ENCODE measurements around the gene NDUFAF3. TPM values are rescaled to one million over a fixed set of nuclear protein-coding genes. Genes with fewer than 3 reads are reported as not detected.
"Not testable (repeated sequence)": the region's sequence is repeated elsewhere in the genome, so short reads cannot be mapped to it uniquely, and the experiment has no call there.

NDUFAF3 gene
- total and polyA plus RNA-seq, 2 donors (not counting 1 experiment from before 2014, with no cell fraction given), result 61.0 to 67.5 TPM

- CTCF ChIA-PET, result interaction anchor here (1.1 to 5.6 kb wide), 9 partner anchors 8 to 113 kb away, joined by 3 to 73 read pairs (median 13); partner anchors contain the start of genes DALRD3, IMPDH2, NDUFAF3 and P4HTM
- TF ChIP-seq CTCF (IDR thresholded peaks at IDR 0.05) (peak; percentile 3), EZH2 (IDR thresholded peaks at IDR 0.05; ENCODE audit: borderline replicate concordance, insufficient read depth, low read depth, low read length, poor library complexity, severe bottlenecking) (no peak)
- 25% methylated on average over 32 of the region's 41 CpGs for WGBS (ENCODE audit: insufficient coverage)
- Histone ChIP-seq H3K4me2 (replicated peaks; ENCODE audit: low read depth, low read length, poor library complexity, severe bottlenecking) (peak overlapping the region; percentile 93), H3K4me3 (ENCODE audit: control extremely low read depth in 1 of 5, extremely low read depth in 1 of 5, insufficient read depth in 1 of 5, low read depth in 2 of 5, low read length in 4 of 5) (peak overlapping the region; percentile 69 to 99 (median 94)), H2AFZ (ENCODE audit: insufficient read depth, low read depth, low read length, poor library complexity, severe bottlenecking) (peak overlapping the region; percentile 93), H3K36me3 (replicated peaks in 1 of 2; ENCODE audit: control extremely low read depth in 1 of 2, control insufficient read depth in 1 of 2, extremely low read depth in 1 of 2, insufficient read depth in 2 of 2, low read length in 1 of 2) (peaks cover 0 to 12% of the 10 kb centered on the region in 2 experiments), H3K79me2 (ENCODE audit: control insufficient read depth, insufficient read depth, low read length) (peaks cover 62% of the 10 kb centered on the region), H3K4me1 (ENCODE audit: control insufficient read depth in 2 of 2, insufficient read depth in 2 of 2, low read length in 2 of 2) (peaks cover 15 to 18% of the 10 kb centered on the region in 2 donors), H3K9ac (ENCODE audit: low read length) (peak overlapping the region; percentile 95), H3K27me3 (replicated peaks in 1 of 4; ENCODE audit: control extremely low read depth in 1 of 4, control insufficient read depth in 3 of 4, insufficient read depth in 4 of 4, low read length in 3 of 4) (no peaks in the 10 kb centered on the region), H4K20me1 (ENCODE audit: control insufficient read depth, insufficient read depth, low read length, poor library complexity, severe bottlenecking) (peaks cover 36% of the 10 kb centered on the region), H3K27ac (ENCODE audit: low read length in 2 of 2) (peak overlapping the region; percentile 95 to 96), H3K9me3 (ENCODE audit: control extremely low read depth in 1 of 3, control insufficient read depth in 2 of 3, insufficient read depth in 1 of 3, low read length in 2 of 3) (no peaks in the 10 kb centered on the region)
- intact Hi-C loops (cut with micrococcal nuclease), result loop anchor here (1.0 to 2.0 kb wide), 6 partner anchors 13 to 707 kb away; partner anchors contain the start of genes ARIH2, NICN1, NME6 and P4HTM
- Mint-ChIP-seq H3K4me1 (peaks cover 27% of the 10 kb centered on the region), H3K27ac (peak overlapping the region; percentile 99), H3K4me3 (peak overlapping the region; percentile 100), H3K9me3 (ENCODE audit: insufficient read depth) (no peaks in the 10 kb centered on the region), H3K27me3 (no peaks in the 10 kb centered on the region)
- POLR2A ChIA-PET, result interaction anchor here (0.6 to 4.0 kb wide), 15 partner anchors 8 to 713 kb away, joined by 3 to 116 read pairs (median 7); partner anchors contain the start of genes ARIH2, DALRD3, IMPDH2 and NDUFAF3
- peak; percentile 69 for ATAC-seq (ENCODE audit: low read depth)
- peak; percentile 89 for DNase-seq
Measured at GRCh38 chr3:49007771-49008528, 14.0 kb upstream of the NDUFAF3 start.

- Histone ChIP-seq H3K79me2 (ENCODE audit: control insufficient read depth, insufficient read depth, low read length) (peaks cover 68% of the 10 kb centered on the region), H3K9ac (ENCODE audit: low read length) (peak overlapping the region; percentile 95), H2AFZ (ENCODE audit: insufficient read depth, low read depth, low read length, poor library complexity, severe bottlenecking) (peak overlapping the region; percentile 2)
Measured at GRCh38 chr3:49008627-49009026, 13.3 kb upstream of the NDUFAF3 start.

More at GRCh38 chr3:49008627-49009026, 13.3 kb upstream of the NDUFAF3 start:
- Mint-ChIP-seq H3K4me1 (peaks cover 29% of the 10 kb centered on the region), H3K27ac (peak overlapping the region; percentile 99), H3K4me3 (peak overlapping the region; percentile 100)
- Histone ChIP-seq H3K4me2 (replicated peaks; ENCODE audit: low read depth, low read length, poor library complexity, severe bottlenecking) (peak overlapping the region; percentile 93), H3K27ac (ENCODE audit: low read length in 2 of 2) (peak overlapping the region in 1 of 2 donors; percentile 96), H3K36me3 (replicated peaks in 1 of 2; ENCODE audit: control extremely low read depth in 1 of 2, control insufficient read depth in 1 of 2, extremely low read depth in 1 of 2, insufficient read depth in 2 of 2, low read length in 1 of 2) (peaks cover 0 to 18% of the 10 kb centered on the region in 2 experiments), H4K20me1 (ENCODE audit: control insufficient read depth, insufficient read depth, low read length, poor library complexity, severe bottlenecking) (peaks cover 42% of the 10 kb centered on the region), H3K4me1 (ENCODE audit: control insufficient read depth in 2 of 2, insufficient read depth in 2 of 2, low read length in 2 of 2) (peaks cover 15 to 18% of the 10 kb centered on the region in 2 donors), H3K4me3 (ENCODE audit: control extremely low read depth in 1 of 5, extremely low read depth in 1 of 5, insufficient read depth in 1 of 5, low read depth in 2 of 5, low read length in 4 of 5) (peak overlapping the region in 2 of 5 experiments; percentile 89 to 99)
- H3K27me3 Mint-ChIP-seq; ATAC-seq (ENCODE audit: low read depth); H3K9me3 ChIP-seq (ENCODE audit: control extremely low read depth in 1 of 3, control insufficient read depth in 2 of 3, insufficient read depth in 1 of 3, low read length in 2 of 3); DNase-seq; intact Hi-C loops (cut with micrococcal nuclease); H3K27me3 ChIP-seq (replicated peaks in 1 of 4; ENCODE audit: control extremely low read depth in 1 of 4, control insufficient read depth in 3 of 4, insufficient read depth in 4 of 4, low read length in 3 of 4); H3K9me3 Mint-ChIP-seq (ENCODE audit: insufficient read depth): not testable (repeated sequence)
- 95% methylated on average over 4 of the region's 5 CpGs for WGBS (ENCODE audit: insufficient coverage)
- ChIA-PET POLR2A (interaction anchor here (0.9 to 4.0 kb wide), 3 partner anchors 8 to 21 kb away, joined by 4 to 116 read pairs (median 7); partner anchors contain the start of genes DALRD3, IMPDH2 and NDUFAF3), CTCF (interaction anchor here (0.8 to 5.6 kb wide), 6 partner anchors 9 to 90 kb away, joined by 3 to 73 read pairs (median 9); partner anchors contain the start of genes DALRD3, IMPDH2, NDUFAF3 and P4HTM)
